Urinary bladder (tissue), 4 donors: ENCODE data around the gene ADAM10. TPM values are rescaled to one million over a fixed set of nuclear protein-coding genes. Genes with fewer than 3 reads are reported as not detected.

Experiments used
- DNase-seq: peaks from one replicate; pipeline ENCODE4 v3.0.0-alpha.2; 2015; ENCODE audit errors: extremely low spot score
- H3K27ac ChIP-seq: one replicate; pipeline ENCODE4 v1.5.1; 2013; ENCODE audit warnings: low read depth, mild to moderate bottlenecking, moderate library complexity
- H3K36me3 ChIP-seq: one replicate; pipeline ENCODE4 v1.6.1; 2013; ENCODE audit warnings: mild to moderate bottlenecking, moderate library complexity; ENCODE audit not compliant: insufficient read depth
- H3K4me1 ChIP-seq: one replicate; pipeline ENCODE4 v1.6.1; 2013; ENCODE audit warnings: mild to moderate bottlenecking, moderate library complexity; ENCODE audit not compliant: insufficient read depth
- H3K4me3 ChIP-seq: one replicate; pipeline ENCODE4 v1.5.1; 2013; ENCODE audit warnings: low read depth, low read length
- WGBS: extraction: QIAGEN DNeasy Blood & Tissue Kit; methylation state at CpG from one replicate; pipeline ENCODE4 v1.1.7; 2013; 5-methylcytosine and 5-hydroxymethylcytosine counted together
- polyA plus RNA-seq: library from polyadenylated mRNA; stranded (reverse); fragments of 200-250 nt; gene quantifications from one replicate; pipeline ENCODE4 v1.2.3, GENCODE V29; 2013
- total RNA-seq: library from RNA; depleted of rRNA; stranded (reverse); fragments of >200 nt; gene quantifications from one replicate; pipeline ENCODE4 v1.2.3, GENCODE V29; 2014
- donor health status: healthy with polysubstance abuse.
- donor health status: healthy.

Gene ADAM10
- total and polyA plus RNA-seq, 2 donors = 45.6 to 207 TPM

DNA sequence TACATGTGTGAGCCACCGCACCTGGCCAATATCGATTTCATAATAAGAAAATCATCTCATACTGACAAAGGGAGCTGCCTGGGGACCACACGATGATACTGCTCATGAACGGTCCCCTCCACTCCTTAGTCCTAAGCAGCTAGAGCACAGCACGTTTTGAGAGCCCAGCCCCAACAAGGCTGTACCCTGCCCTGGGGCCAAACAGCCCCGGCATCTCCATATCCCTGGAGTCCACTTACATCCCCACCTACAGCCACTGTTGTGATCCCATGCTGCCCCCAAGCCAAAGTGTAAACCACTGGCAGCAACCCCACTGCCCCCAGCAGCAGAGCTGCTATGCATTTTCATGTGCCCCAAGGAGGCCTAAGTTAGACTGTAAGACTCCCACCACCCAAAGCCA lies 52.8 kb downstream of the ADAM10 start:
- Histone ChIP-seq H3K4me1 (no peaks in the 10 kb centered on the region), H3K4me3 (no peak overlapping the region), H3K36me3 (no peaks in the 10 kb centered on the region), H3K27ac (no peak overlapping the region)
- WGBS = 91% methylated on average over 6 of the region's 6 CpGs
- no peak for DNase-seq

- 51% methylated on average over 3 of the region's 3 CpGs for WGBS
- H3K27ac ChIP-seq = no peak overlapping the region
- DNase-seq = no peak
Observed at GRCh38 chr15:58694641-58695398, 54.7 kb downstream of the ADAM10 start.

DNA sequence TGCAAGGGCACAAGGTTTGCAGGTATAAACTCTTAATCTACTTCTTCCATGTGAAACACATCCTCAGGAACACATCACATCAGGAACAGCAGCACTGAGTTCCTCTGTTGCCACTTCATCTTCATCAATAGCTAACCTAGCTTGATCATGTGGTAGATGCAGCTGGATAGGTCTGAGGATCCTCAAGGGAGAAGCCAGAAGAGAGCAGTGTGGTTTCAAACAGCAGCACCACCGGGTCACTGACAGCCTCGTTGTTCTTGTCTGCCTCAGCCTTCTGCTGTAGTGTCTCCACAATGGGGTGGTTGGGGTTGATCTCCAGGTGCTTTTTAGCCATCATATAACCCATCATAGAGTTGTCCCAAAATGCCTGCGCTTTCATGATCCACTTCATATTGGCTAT lies 58.8 kb downstream of the ADAM10 start:
- H3K4me3 ChIP-seq = no peak overlapping the region
- WGBS = 89% methylated on average over 3 of the region's 3 CpGs
- no peaks in the 10 kb centered on the region for H3K36me3 ChIP-seq
- H3K27ac ChIP-seq = no peak overlapping the region
- DNase-seq = no peak
- no peaks in the 10 kb centered on the region for H3K4me1 ChIP-seq

More at GRCh38 chr15:58694641-58695398, 54.7 kb downstream of the ADAM10 start:
- no peaks in the 10 kb centered on the region for H3K4me1 ChIP-seq
- no peaks in the 10 kb centered on the region for H3K36me3 ChIP-seq
- H3K4me3 ChIP-seq = no peak overlapping the region

DNA sequence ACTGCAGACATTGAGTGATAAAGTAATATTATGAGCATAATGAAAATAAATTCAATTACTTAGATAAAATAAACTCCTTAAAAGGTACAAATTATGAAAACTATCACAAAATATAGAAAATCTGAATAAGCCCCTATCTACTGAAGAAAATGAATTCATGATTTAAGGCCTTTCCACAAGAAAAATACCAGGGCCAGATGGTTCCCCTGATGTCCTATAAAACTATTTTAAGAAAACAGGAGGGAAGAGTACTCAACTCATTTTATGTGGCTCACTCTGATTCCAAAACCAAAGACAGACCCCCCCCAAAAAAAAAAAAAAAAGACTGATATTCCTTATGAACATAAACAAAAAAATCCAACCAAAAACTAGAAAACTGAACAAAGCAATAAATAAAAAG lies 59.9 kb downstream of the ADAM10 start:
- Histone ChIP-seq H3K27ac (no peak overlapping the region), H3K36me3 (no peaks in the 10 kb centered on the region), H3K4me3 (no peak overlapping the region), H3K4me1 (no peaks in the 10 kb centered on the region)
- DNase-seq = no peak

- Histone ChIP-seq H3K4me1 (no peaks in the 10 kb centered on the region), H3K27ac (no peak overlapping the region), H3K36me3 (peaks cover 2% of the 10 kb centered on the region), H3K4me3 (no peak overlapping the region)
- 96% methylated on average over 8 of the region's 8 CpGs for WGBS
- no peak for DNase-seq
Observed at GRCh38 chr15:58686286-58686685, 63.2 kb downstream of the ADAM10 start.

DNA sequence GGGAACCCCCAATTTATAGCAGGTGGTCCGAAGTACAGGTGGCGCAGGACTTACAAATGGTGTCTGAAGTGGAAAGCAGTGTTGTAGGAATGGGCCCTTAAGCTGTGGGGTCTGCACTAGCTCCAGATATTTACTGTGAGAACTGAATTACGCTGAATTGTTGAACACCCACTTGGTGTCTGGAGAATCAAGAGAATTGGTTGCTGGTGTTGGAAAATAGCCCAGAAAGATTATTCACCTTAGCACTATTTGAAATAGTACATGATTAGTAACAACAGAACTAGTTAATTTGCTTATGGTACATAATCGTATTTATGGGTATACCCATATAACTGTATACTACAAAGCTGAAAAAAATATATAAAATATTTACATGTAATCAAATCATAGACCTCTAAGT lies 64.8 kb downstream of the ADAM10 start:
- Histone ChIP-seq H3K4me3 (no peak overlapping the region), H3K4me1 (no peaks in the 10 kb centered on the region), H3K36me3 (peaks cover 2% of the 10 kb centered on the region), H3K27ac (no peak overlapping the region)
- WGBS = 94% methylated on average over 4 of the region's 4 CpGs
- no peak for DNase-seq

DNA sequence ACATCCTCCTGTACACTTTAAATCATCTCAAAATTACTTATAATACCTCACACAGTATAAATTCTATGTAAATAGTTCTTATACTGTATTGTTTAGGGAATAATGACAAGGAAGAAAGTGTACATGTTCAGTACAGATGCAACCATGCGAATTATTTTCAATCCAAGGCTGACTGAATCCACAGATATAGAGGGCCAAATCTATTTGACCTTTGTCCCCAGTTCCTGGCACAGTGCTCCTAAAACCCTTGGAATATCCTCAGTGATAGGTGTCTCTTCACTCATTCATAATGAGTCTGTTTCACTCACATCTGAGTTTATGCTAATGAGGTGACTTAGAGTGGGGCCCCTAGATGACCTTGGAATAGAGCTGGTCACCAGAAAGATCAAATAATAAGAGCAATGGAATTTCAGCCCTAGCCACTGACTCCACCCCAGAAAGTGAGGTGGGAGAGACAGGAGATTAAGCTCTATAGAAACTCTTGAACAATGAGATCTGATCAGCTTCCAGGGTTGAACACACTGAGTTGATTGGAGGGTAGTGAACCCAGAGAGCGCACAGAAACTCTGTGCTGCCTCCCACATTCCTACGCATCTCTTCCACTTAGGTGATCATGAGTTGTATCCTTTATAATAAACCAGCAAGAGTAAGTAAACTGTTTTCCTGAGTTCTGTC lies 65.3 kb downstream of the ADAM10 start:
- H3K27ac ChIP-seq = no peak overlapping the region
- no peak for DNase-seq
- WGBS = 97% methylated on average over 3 of the region's 3 CpGs
- no peak overlapping the region for H3K4me3 ChIP-seq
- peaks cover 2% of the 10 kb centered on the region for H3K36me3 ChIP-seq
- no peaks in the 10 kb centered on the region for H3K4me1 ChIP-seq

DNA sequence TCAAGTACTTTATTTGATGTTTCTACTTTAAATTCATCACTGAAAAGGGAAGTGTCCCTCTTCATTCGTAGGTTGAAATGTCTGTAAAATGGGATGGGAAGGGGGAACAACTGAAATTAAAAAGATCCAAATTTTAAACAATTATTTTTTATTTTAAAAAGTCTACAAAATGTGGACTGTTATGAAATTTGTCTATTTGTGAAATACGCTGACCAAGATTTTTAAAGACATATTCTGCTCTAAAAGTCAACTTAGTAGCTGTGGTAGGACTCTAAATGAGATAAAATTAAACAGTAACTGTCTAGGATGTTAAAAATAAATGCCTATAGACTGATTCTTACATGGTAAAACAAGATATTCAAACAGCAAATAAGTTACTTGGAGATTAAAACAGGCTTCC lies 67.3 kb downstream of the ADAM10 start:
- Histone ChIP-seq H3K4me1 (no peaks in the 10 kb centered on the region), H3K4me3 (no peak overlapping the region), H3K36me3 (peaks cover 2% of the 10 kb centered on the region), H3K27ac (no peak overlapping the region)
- WGBS = 94% methylated on average over 2 of the region's 2 CpGs
- DNase-seq = no peak

- Histone ChIP-seq H3K36me3 (peaks cover 2% of the 10 kb centered on the region), H3K27ac (no peak overlapping the region), H3K4me3 (no peak overlapping the region), H3K4me1 (no peaks in the 10 kb centered on the region)
- DNase-seq = no peak
- WGBS = 88% methylated on average over 2 of the region's 2 CpGs
Observed at GRCh38 chr15:58678683-58679082, 70.8 kb downstream of the ADAM10 start.

DNA sequence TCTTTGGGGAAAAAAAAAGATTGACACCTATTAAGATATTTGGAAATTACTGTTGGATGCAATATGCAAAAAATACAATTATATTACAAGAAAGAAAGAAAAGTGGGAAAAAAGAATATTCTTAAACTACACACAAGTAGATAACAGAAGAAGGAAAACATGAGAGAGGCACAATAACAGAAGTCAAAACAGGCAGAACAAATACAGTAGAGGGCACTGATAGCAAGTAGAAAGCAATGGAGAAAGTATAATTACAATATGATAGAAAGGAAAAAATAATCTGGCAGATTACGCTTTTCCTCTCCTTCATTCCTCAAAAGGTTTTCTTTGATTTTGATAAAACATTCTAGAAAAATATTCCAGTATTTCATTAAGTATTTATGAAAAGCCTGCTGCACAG lies 72.1 kb downstream of the ADAM10 start:
- no peak for DNase-seq
- no peak overlapping the region for H3K4me3 ChIP-seq
- H3K36me3 ChIP-seq = peaks cover 3% of the 10 kb centered on the region
- H3K4me1 ChIP-seq = no peaks in the 10 kb centered on the region
- WGBS = 96% methylated on average over 1 of the region's 1 CpG
- no peak overlapping the region for H3K27ac ChIP-seq

DNA sequence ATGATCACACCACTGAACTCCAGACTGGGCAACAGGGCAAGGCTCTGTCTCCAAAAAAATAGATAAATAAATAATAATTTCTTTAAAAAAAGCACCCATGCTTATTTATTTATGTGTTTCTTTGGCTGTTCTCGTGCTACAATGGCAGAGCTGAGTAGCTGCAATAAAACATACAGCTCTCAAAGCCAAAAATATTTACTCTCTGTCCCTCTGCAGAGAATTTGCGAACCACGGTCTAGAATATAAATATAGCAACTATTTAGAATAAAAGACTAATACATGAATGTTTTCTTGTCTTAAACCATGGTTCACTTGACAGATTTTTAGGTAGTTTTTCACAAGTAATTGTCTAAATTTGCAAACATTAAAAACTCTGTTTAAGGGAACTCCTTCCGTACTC lies 72.7 kb downstream of the ADAM10 start:
- WGBS = 82% methylated on average over 4 of the region's 4 CpGs
- DNase-seq = no peak
- Histone ChIP-seq H3K4me3 (no peak overlapping the region), H3K36me3 (peaks cover 3% of the 10 kb centered on the region), H3K4me1 (no peaks in the 10 kb centered on the region), H3K27ac (no peak overlapping the region)

DNA sequence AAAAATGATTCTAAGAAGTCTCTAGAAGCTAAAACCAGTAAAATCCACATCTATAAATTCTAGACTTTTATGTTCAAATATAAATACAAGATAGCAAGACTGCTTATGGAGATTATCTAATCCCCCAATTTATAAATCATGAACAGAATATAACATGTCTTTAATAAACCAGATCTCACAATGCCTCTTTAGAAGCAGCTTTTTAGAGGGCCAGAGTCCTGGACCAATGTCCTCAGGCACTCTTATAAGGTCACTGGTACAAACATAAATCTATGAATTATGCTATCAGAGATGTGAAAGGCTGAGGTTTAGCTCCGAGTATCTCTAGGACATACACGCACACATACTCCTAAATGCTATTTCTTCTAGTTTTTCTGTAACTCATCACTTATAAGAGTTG lies 78.3 kb downstream of the ADAM10 start:
- Histone ChIP-seq H3K4me3 (no peak overlapping the region), H3K36me3 (peaks cover 3% of the 10 kb centered on the region), H3K4me1 (peaks cover 2% of the 10 kb centered on the region), H3K27ac (no peak overlapping the region)
- no peak for DNase-seq
- WGBS = 64% methylated on average over 2 of the region's 2 CpGs

DNA sequence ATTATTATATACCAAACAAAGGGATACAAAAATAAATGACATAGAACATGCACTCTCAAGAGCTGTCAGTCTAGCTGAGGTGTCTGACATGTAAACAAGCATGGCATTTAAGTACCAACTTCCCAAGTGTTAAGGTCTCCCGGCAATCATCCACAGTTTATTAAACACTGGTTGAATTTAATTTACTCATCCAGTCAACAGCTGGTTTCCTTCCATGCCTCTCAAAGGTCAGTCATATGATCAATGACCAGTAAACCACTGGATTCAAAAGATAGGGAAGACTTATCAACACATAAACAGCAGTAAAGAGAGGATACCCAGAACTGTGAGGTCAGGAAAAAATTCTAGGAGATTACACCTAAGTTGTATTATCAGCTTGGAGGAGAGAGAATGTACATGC lies 80.4 kb downstream of the ADAM10 start:
- H3K36me3 ChIP-seq = peaks cover 3% of the 10 kb centered on the region
- WGBS = 66% methylated on average over 1 of the region's 1 CpG
- no peak for DNase-seq
- no peak overlapping the region for H3K4me3 ChIP-seq
- H3K27ac ChIP-seq = no peak overlapping the region
- H3K4me1 ChIP-seq = peaks cover 2% of the 10 kb centered on the region

GRCh38 chr15:58666957-58667356 lies 82.5 kb downstream of the ADAM10 start:
- H3K4me1 ChIP-seq = peaks cover 2% of the 10 kb centered on the region
- 42% methylated on average over 1 of the region's 1 CpG for WGBS

More at GRCh38 chr15:58666957-58667356, 82.5 kb downstream of the ADAM10 start:
- DNase-seq = no peak
- H3K4me3 ChIP-seq = no peak overlapping the region
- H3K36me3 ChIP-seq = peaks cover 2% of the 10 kb centered on the region
- peak overlapping the region; percentile 10 for H3K27ac ChIP-seq
